ENCODE results near the gene PASD1. TPM values are rescaled to one million over a fixed set of nuclear protein-coding genes. Genes with fewer than 3 reads are reported as not detected.

PASD1 gene
- total and polyA plus RNA-seq, 10 of the 15 experiments (the other 5 are each of a cell fraction or from before 2014, with no cell fraction given) = under 0.01 to 0.01 TPM; not detected in 8

- no peak for DNase-seq (ENCODE audit: low read depth, low spot score)
- SMC1A ChIA-PET (ENCODE audit: uncharacterized antibody, unreplicated experiment) = no interaction called here
- H3K4me1 ChIP-seq (ENCODE audit: control insufficient read depth, insufficient read depth, low read length) = no peaks in the 10 kb centered on the region
- no peak overlapping the region for H3K9ac ChIP-seq (ENCODE audit: control insufficient read depth, insufficient read depth, low read length)
- H4K20me1 ChIP-seq (ENCODE audit: control insufficient read depth, insufficient read depth) = no peaks in the 10 kb centered on the region
- CTCF ChIA-PET = no interaction called here
- H3K4me3 ChIP-seq = no peak overlapping the region
- in situ Hi-C loops (cut with MboI) (no loop called here), intact Hi-C loops (cut with micrococcal nuclease; ENCODE audit: unreplicated experiment) (loop anchor here (10.0 kb wide), 1 partner anchor 57 kb away; no protein-coding TSS in a partner anchor)
- POLR2A ChIA-PET = no interaction called here
- BruUV-seq (replicated peaks) = no TSS peak
- no peaks in the 10 kb centered on the region for H3K36me3 ChIP-seq (ENCODE audit: control insufficient read depth in 2 of 2, insufficient read depth in 2 of 2, low read length in 1 of 2)
- no peak overlapping the region for H3K27ac ChIP-seq (ENCODE audit: control insufficient read depth, insufficient read depth)
- H3K27me3 ChIP-seq (replicated peaks in 1 of 2; ENCODE audit: control insufficient read depth in 2 of 2, insufficient read depth in 2 of 2, low read length in 1 of 2) = no peaks in the 10 kb centered on the region
- 11% methylated on average over 2 of the region's 2 CpGs for WGBS (ENCODE audit: insufficient coverage, insufficient replicate concordance, low lambda C conversion rate, missing lambda C conversion rate)
- FAIRE-seq = no peak
- no peaks in the 10 kb centered on the region for H3K79me2 ChIP-seq (ENCODE audit: control insufficient read depth, insufficient read depth, low read length)
- H3K4me2 ChIP-seq (ENCODE audit: control insufficient read depth, insufficient read depth) = no peak overlapping the region
- no peak overlapping the region for H2AFZ ChIP-seq (ENCODE audit: control insufficient read depth, low read depth, low read length)
- H3K9me3 ChIP-seq (replicated peaks; ENCODE audit: control insufficient read depth, insufficient read depth, low read length) = no peaks in the 10 kb centered on the region
- no peak for ATAC-seq
- RAD21 ChIA-PET (ENCODE audit: unreplicated experiment) = no interaction called here
- TF ChIP-seq SP1 (IDR thresholded peaks at IDR 0.05; ENCODE audit: low read depth, low read length) (no peak), MYB (IDR thresholded peaks at IDR 0.05; ENCODE audit: borderline replicate concordance, low read depth, low read length) (no peak), SIN3A (IDR thresholded peaks at IDR 0.05; ENCODE audit: low read depth, low read length) (no peak), IKZF2 (IDR thresholded peaks at IDR 0.05) (no peak), STAT1 (conservative IDR thresholded peaks at IDR 0.05) (no peak), GATAD2B (conservative IDR thresholded peaks at IDR 0.05; ENCODE audit: low read depth) (no peak), CHD4 (IDR thresholded peaks at IDR 0.05) (no peak), YY1 (IDR thresholded peaks at IDR 0.05; ENCODE audit: low read depth, low read length) (no peak), NBN (IDR thresholded peaks at IDR 0.05) (no peak), ZBTB40 (IDR thresholded peaks at IDR 0.05; ENCODE audit: borderline replicate concordance) (no peak), ZSCAN29 (IDR thresholded peaks at IDR 0.05) (no peak), ZNF592 (IDR thresholded peaks at IDR 0.05) (no peak), IRF3 (IDR thresholded peaks at IDR 0.05) (no peak), ZBTB4 (CRISPR knock-in tag; IDR thresholded peaks at IDR 0.05) (no peak)
These were observed 46.1 kb upstream of the PASD1 start for GRCh38 chrX:151517421-151517820.
